Keratinocyte (primary cell): ENCODE measurements around the gene SLC37A1. TPM values are rescaled to one million over a fixed set of nuclear protein-coding genes. Genes with fewer than 3 reads are reported as not detected.

Source experiments
- DNase-seq: peaks from one replicate; pipeline ENCODE4 v3.0.0-alpha.2; 2011; ENCODE audit warnings: low read depth, missing footprints, low spot score
- FAIRE-seq: peaks from 2 replicates; lab custom pipeline; 2011; peaks lifted over from hg19 to GRCh38; lab: Jason Lieb, UNC
- H2AFZ ChIP-seq: 2 replicates; pipeline ENCODE4 v1.6.0; 2012; ENCODE audit warnings: low read length, control low read depth, inconsistent platforms; ENCODE audit not compliant: control insufficient read depth
- H3K27ac ChIP-seq: 2 replicates; pipeline ENCODE4 v1.5.1; 2011; ENCODE audit warnings: low read length; ENCODE audit not compliant: control insufficient read depth, insufficient read depth
- H3K27me3 ChIP-seq: 3 replicates; pipeline ENCODE4 v1.6.0; 2011; ENCODE audit warnings: low read length; ENCODE audit not compliant: control insufficient read depth, insufficient read depth; ENCODE audit errors: extremely low read depth
- H3K36me3 ChIP-seq, 2 experiments: 2 replicates in 1 of 2; 3 replicates in 1 of 2; pipeline ENCODE4 v1.5.1; 2011; ENCODE audit warnings: low read length in 2 of 2, mild to moderate bottlenecking in 1 of 2; ENCODE audit not compliant: control insufficient read depth in 2 of 2, insufficient read depth in 2 of 2; ENCODE audit errors: extremely low read depth in 1 of 2
- H3K4me1 ChIP-seq: 3 replicates; pipeline ENCODE4 v1.5.1; 2011; ENCODE audit warnings: low read length; ENCODE audit not compliant: control insufficient read depth, insufficient read depth; ENCODE audit errors: extremely low read depth
- H3K4me2 ChIP-seq: 3 replicates; pipeline ENCODE4 v1.6.0; 2011; ENCODE audit warnings: low read depth, low read length; ENCODE audit not compliant: control insufficient read depth, insufficient read depth; ENCODE audit errors: extremely low read depth
- H3K4me3 ChIP-seq, 3 experiments: fragments of 200-600 bp in 1 of 3; sonication (generic) in 1 of 3; 2 replicates in 2 of 3; 3 replicates in 1 of 3; pipeline ENCODE4 v1.5.1; 2011 to 2016; ENCODE audit warnings: low read length in 3 of 3, mild to moderate bottlenecking in 3 of 3, control low read depth in 2 of 3, inconsistent platforms in 1 of 3, low read depth in 1 of 3, mixed read lengths in 1 of 3, mixed run types in 1 of 3, moderate library complexity in 1 of 3; ENCODE audit not compliant: control insufficient read depth in 2 of 3, insufficient read depth in 2 of 3; ENCODE audit errors: extremely low read depth in 1 of 3
- H3K79me2 ChIP-seq: 2 replicates; pipeline ENCODE4 v1.6.0; 2012; ENCODE audit warnings: low read length; ENCODE audit not compliant: control insufficient read depth, insufficient read depth
- H3K9ac ChIP-seq: 3 replicates; pipeline ENCODE4 v1.6.0; 2011; ENCODE audit warnings: low read length; ENCODE audit not compliant: control insufficient read depth, insufficient read depth; ENCODE audit errors: extremely low read depth
- H3K9me1 ChIP-seq: 3 replicates; pipeline ENCODE4 v1.6.0; 2011; ENCODE audit warnings: low read length; ENCODE audit not compliant: control insufficient read depth, insufficient read depth; ENCODE audit errors: extremely low read depth
- H3K9me3 ChIP-seq: 2 replicates; pipeline ENCODE4 v1.5.1; 2012; ENCODE audit warnings: low read depth, low read length; ENCODE audit not compliant: control insufficient read depth
- H4K20me1 ChIP-seq: 3 replicates; pipeline ENCODE4 v1.6.0; 2011; ENCODE audit warnings: low read length; ENCODE audit not compliant: control insufficient read depth, insufficient read depth; ENCODE audit errors: extremely low read depth
- EZH2 ChIP-seq: IDR thresholded peaks from one replicate; pipeline ENCODE4 v1.6.1; 2012; ENCODE audit warnings: inconsistent platforms, mild to moderate bottlenecking, low read length, moderate library complexity
- dilution Hi-C: fragments of 300-500 bp; cut with MboI; formaldehyde crosslinking; loops from one replicate; pipeline ENCODE4 v1.7.0; 2020; ENCODE audit warnings: low sequenced_read_pairs; ENCODE audit not compliant: extremely low pct_ligation_motif_present
- polyA plus RNA-seq, 5 experiments: library from polyadenylated mRNA; depleted of rRNA in 3 of 5; stranded (reverse) in 3 of 5; stranded (forward) in 1 of 5; unstranded in 1 of 5; fragments of >200 nt; gene quantifications; 1 replicate in 1 of 5; 2 replicates in 3 of 5; 3 replicates in 1 of 5; pipeline versions ENCODE4 v1.2.1 to v1.2.3, GENCODE V29; 2011 to 2012; ENCODE audit warnings: missing spikeins in 2 of 5, low read depth in 1 of 5, low replicate concordance in 1 of 5
- TF ChIP-seq, protein P1 (sequence below), 3 experiments: IDR thresholded peaks in 1 of 3; conservative IDR thresholded peaks in 1 of 3; optimal IDR thresholded peaks in 1 of 3; 2 replicates in 2 of 3; 3 replicates in 1 of 3; pipeline versions ENCODE3 to v1.5.1; 2011; ENCODE audit warnings: low read length in 3 of 3, mild to moderate bottlenecking in 3 of 3, moderate library complexity in 2 of 3, control low read depth in 1 of 3, inconsistent platforms in 1 of 3; ENCODE audit not compliant: insufficient read depth in 2 of 3; ENCODE audit errors: extremely low read depth in 1 of 3

Gene SLC37A1
- polyA plus RNA-seq, 1 donor (not counting 4 experiments of a cell fraction or from before 2014, with no cell fraction given), result 4.1 TPM

DNA sequence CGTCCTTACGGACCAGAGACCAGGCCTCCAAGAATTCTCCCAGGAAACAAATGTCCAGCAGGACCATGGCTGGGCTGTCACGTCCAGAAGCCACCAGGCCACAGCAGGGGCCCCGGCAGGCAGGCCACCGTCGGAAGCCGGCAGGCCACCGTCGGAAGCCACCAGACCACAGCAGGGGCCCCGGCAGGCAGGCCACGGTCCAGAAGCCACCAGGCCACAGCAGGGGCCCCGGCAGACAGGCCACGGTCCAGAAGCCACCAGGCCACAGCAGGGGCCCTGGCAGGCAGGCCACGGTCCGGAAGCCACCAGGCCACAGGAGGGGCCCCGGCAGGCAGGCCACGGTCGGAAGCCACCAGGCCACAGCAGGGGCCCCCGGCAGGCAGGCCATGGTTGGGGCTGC lies 72.8 kb downstream of the SLC37A1 start:
- Histone ChIP-seq H3K27ac (no peak overlapping the region), H3K9me3 (no peaks in the 10 kb centered on the region), H3K27me3 (peaks cover 5% of the 10 kb centered on the region), H3K9me1 (no peaks in the 10 kb centered on the region), H3K4me3 (no peak overlapping the region), H3K36me3 (no peaks in the 10 kb centered on the region), H3K79me2 (no peaks in the 10 kb centered on the region), H3K4me2 (no peak overlapping the region), H3K9ac (no peak overlapping the region), H4K20me1 (no peaks in the 10 kb centered on the region), H2AFZ (no peak overlapping the region), H3K4me1 (no peaks in the 10 kb centered on the region)
- FAIRE-seq (no peak), DNase-seq (no peak)
- dilution Hi-C loops, result no loop called here
- no peak for TF ChIP-seq EZH2
- TF ChIP-seq, protein P1, sequence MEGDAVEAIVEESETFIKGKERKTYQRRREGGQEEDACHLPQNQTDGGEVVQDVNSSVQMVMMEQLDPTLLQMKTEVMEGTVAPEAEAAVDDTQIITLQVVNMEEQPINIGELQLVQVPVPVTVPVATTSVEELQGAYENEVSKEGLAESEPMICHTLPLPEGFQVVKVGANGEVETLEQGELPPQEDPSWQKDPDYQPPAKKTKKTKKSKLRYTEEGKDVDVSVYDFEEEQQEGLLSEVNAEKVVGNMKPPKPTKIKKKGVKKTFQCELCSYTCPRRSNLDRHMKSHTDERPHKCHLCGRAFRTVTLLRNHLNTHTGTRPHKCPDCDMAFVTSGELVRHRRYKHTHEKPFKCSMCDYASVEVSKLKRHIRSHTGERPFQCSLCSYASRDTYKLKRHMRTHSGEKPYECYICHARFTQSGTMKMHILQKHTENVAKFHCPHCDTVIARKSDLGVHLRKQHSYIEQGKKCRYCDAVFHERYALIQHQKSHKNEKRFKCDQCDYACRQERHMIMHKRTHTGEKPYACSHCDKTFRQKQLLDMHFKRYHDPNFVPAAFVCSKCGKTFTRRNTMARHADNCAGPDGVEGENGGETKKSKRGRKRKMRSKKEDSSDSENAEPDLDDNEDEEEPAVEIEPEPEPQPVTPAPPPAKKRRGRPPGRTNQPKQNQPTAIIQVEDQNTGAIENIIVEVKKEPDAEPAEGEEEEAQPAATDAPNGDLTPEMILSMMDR (optimal IDR thresholded peaks at IDR 0.05 in 1 of 3, IDR thresholded peaks at IDR 0.05 in 1 of 3, conservative IDR thresholded peaks at IDR 0.05 in 1 of 3; ENCODE audit: extremely low read depth in 1 of 3, insufficient read depth in 2 of 3, low read length in 3 of 3), result no peak

DNA sequence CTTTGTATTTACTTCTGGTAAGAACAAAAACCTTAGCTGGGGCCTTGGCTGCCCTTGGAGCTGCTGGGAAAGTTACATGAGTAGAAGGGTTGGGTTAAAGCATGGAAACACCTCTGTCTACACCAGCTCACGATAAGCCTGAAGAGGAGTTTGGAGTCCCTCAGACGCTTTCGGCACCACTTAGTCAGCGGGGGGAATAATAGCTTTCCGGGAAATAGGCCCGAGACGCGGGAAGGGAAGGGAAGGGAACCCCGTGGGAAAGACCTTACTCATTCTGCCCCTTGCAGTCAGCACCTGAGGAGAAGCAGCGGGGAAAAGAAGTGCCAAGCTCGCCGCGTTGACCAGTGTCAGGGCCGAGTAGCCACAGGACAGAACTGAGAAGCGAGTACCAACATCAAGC lies 73.4 kb downstream of the SLC37A1 start:
- Histone ChIP-seq H3K4me3 (no peak overlapping the region), H3K9ac (no peak overlapping the region), H2AFZ (no peak overlapping the region), H3K27ac (no peak overlapping the region), H3K27me3 (peaks cover 4% of the 10 kb centered on the region), H3K79me2 (no peaks in the 10 kb centered on the region), H3K4me2 (no peak overlapping the region), H3K9me3 (no peaks in the 10 kb centered on the region), H4K20me1 (no peaks in the 10 kb centered on the region), H3K36me3 (no peaks in the 10 kb centered on the region), H3K4me1 (no peaks in the 10 kb centered on the region), H3K9me1 (no peaks in the 10 kb centered on the region)
- TF ChIP-seq EZH2, result no peak
- TF ChIP-seq, protein P1 (optimal IDR thresholded peaks at IDR 0.05 in 1 of 3, IDR thresholded peaks at IDR 0.05 in 1 of 3, conservative IDR thresholded peaks at IDR 0.05 in 1 of 3; ENCODE audit: extremely low read depth in 1 of 3, insufficient read depth in 2 of 3, low read length in 3 of 3), result no peak
- DNase-seq, result no peak
- FAIRE-seq, result no peak
- dilution Hi-C loops, result no loop called here
